Measurements from ENCODE around the gene AP2A2. TPM values are rescaled to one million over a fixed set of nuclear protein-coding genes. Genes with fewer than 3 reads are reported as not detected.

AP2A2 gene
- total RNA-seq, 1 experiment from 2014 or later = 55.5 TPM

DNA sequence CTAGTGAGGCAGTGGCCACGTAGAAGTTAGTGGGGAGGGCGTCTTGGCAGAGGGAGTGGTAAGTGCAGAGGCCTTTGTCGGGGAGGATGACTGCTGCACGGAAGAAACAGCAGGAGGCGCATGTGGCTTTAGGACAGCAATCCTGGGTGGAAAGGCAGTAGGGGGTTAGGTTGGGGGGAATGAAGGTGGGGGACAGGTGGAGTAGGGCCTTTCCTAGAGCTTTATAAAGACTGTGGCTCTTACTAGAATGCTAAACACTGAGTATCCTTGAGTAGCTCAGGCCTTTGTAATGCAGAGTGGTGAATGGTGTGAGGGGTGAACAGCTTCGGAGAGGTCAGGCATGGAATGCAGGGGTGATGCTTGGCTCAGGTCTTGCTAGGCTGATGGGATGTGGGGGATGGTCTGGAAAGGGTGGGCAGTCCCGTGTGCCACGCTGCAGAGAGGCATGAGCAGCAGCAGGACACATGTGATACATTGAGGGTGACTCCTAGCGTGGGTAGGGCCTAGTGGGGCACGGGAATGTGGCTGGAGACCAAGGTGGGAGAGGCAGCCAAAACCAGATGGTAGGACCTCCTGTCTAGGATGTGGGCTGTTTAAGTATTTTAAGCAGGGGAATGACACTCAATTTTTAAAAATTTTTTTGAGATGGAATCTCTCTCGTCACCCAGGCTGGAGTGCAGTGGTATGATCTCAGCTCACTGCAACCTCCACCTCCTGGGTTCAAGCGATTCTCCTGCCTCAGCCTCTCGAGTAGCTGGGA, 19.2 kb downstream of the AP2A2 start:
- ATAC-seq (no peak), DNase-seq (ENCODE audit: low read depth, low spot score) (no peak)
- 0 out of 2 replicates have a peak, but pooled peaks cover 5% of the 10 kb centered on the region for H4K20me1 ChIP-seq (ENCODE audit: insufficient read depth)
- H3K9me3 ChIP-seq (ENCODE audit: control insufficient read depth in 1 of 2, insufficient read depth in 1 of 2, low read depth in 1 of 2, low read length in 2 of 2) = peaks cover 3 to 9% of the 10 kb centered on the region in 2 experiments; a peak in 1 of 4 replicates
- ChIA-PET CTCF (no interaction called here), POLR2A (no interaction called here), RAD21 (ENCODE audit: low non-redundant PET in 1 of 2, low total read pairs in 2 of 2, uncharacterized antibody in 2 of 2, unreplicated experiment in 2 of 2) (no interaction called here)
- no peaks in the 10 kb centered on the region for H3K9me2 ChIP-seq (ENCODE audit: insufficient read depth)
- H3K4me1 ChIP-seq (ENCODE audit: control insufficient read depth in 1 of 2, insufficient read depth in 2 of 2, low read length in 2 of 2) = no peaks in the 10 kb centered on the region
- no peak overlapping the region for H3K27ac ChIP-seq (ENCODE audit: low read depth, low read length)
- H3K27me3 ChIP-seq (ENCODE audit: insufficient read depth, low read length) = no peaks in the 10 kb centered on the region
- H2AFZ ChIP-seq (ENCODE audit: low read depth, low read length, poor library complexity, severe bottlenecking) = no peak overlapping the region
- H3K36me3 ChIP-seq (ENCODE audit: control insufficient read depth in 1 of 2, insufficient read depth in 2 of 2, low read length in 2 of 2) = peaks cover 0 to 16% of the 10 kb centered on the region in 2 experiments; a peak in 1 of 4 replicates
- peaks cover 82% of the 10 kb centered on the region for H3K79me2 ChIP-seq (ENCODE audit: insufficient read depth, low read length)
- H3K9ac ChIP-seq (ENCODE audit: low read length) = no peak overlapping the region
- H3K4me3 ChIP-seq (replicated peaks in 1 of 2; ENCODE audit: low read depth in 1 of 2, low read length in 2 of 2) = no peak overlapping the region
- intact Hi-C loops (cut with micrococcal nuclease) = no loop called here
- no TSS peak for BruUV-seq (replicated peaks)
- H3K4me2 ChIP-seq (ENCODE audit: low read length) = no peak overlapping the region
- TF ChIP-seq, protein P1, sequence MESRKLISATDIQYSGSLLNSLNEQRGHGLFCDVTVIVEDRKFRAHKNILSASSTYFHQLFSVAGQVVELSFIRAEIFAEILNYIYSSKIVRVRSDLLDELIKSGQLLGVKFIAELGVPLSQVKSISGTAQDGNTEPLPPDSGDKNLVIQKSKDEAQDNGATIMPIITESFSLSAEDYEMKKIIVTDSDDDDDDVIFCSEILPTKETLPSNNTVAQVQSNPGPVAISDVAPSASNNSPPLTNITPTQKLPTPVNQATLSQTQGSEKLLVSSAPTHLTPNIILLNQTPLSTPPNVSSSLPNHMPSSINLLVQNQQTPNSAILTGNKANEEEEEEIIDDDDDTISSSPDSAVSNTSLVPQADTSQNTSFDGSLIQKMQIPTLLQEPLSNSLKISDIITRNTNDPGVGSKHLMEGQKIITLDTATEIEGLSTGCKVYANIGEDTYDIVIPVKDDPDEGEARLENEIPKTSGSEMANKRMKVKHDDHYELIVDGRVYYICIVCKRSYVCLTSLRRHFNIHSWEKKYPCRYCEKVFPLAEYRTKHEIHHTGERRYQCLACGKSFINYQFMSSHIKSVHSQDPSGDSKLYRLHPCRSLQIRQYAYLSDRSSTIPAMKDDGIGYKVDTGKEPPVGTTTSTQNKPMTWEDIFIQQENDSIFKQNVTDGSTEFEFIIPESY (IDR thresholded peaks at IDR 0.05; ENCODE audit: extremely low read depth, insufficient replicate concordance, low read length) = no peak
- no peak for TF ChIP-seq EGR1 (IDR thresholded peaks at IDR 0.05; ENCODE audit: low read depth)
- TF ChIP-seq, protein P2, sequence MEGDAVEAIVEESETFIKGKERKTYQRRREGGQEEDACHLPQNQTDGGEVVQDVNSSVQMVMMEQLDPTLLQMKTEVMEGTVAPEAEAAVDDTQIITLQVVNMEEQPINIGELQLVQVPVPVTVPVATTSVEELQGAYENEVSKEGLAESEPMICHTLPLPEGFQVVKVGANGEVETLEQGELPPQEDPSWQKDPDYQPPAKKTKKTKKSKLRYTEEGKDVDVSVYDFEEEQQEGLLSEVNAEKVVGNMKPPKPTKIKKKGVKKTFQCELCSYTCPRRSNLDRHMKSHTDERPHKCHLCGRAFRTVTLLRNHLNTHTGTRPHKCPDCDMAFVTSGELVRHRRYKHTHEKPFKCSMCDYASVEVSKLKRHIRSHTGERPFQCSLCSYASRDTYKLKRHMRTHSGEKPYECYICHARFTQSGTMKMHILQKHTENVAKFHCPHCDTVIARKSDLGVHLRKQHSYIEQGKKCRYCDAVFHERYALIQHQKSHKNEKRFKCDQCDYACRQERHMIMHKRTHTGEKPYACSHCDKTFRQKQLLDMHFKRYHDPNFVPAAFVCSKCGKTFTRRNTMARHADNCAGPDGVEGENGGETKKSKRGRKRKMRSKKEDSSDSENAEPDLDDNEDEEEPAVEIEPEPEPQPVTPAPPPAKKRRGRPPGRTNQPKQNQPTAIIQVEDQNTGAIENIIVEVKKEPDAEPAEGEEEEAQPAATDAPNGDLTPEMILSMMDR (IDR thresholded peaks at IDR 0.05 in 2 of 3, conservative IDR thresholded peaks at IDR 0.05 in 1 of 3; ENCODE audit: borderline replicate concordance in 1 of 3, insufficient read depth in 1 of 3, low read depth in 2 of 3, low read length in 2 of 3) = no peak
